ENCODE measurements around the gene RHOT2.

Gene RHOT2

DNA sequence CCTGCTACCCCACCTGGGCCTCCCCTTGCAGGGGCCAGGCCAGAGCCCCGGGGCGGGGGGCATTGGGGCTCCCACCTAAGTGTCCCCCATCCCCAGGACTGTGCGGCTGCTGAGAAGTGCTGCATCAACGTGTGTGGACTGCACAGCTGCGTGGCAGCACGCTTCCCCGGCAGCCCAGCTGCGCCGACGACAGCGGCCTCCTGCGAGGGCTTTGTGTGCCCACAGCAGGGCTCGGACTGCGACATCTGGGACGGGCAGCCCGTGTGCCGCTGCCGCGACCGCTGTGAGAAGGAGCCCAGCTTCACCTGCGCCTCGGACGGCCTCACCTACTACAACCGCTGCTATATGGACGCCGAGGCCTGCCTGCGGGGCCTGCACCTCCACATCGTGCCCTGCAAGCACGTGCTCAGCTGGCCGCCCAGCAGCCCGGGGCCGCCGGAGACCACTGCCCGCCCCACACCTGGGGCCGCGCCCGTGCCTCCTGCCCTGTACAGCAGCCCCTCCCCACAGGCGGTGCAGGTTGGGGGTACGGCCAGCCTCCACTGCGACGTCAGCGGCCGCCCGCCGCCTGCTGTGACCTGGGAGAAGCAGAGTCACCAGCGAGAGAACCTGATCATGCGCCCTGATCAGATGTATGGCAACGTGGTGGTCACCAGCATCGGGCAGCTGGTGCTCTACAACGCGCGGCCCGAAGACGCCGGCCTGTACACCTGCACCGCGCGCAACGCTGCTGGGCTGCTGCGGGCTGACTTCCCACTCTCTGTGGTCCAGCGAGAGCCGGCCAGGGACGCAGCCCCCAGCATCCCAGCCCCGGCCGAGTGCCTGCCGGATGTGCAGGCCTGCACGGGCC, 35.2 kb upstream of the RHOT2 start:
- no peaks in the 10 kb centered on the region for H3K36me3 ChIP-seq (ENCODE audit: control insufficient read depth, insufficient read depth, low read length)
- H3K4me2 ChIP-seq (ENCODE audit: low read length) = no peak overlapping the region
- no peak overlapping the region for H3K4me3 ChIP-seq (ENCODE audit: low read depth, low read length)
- no peak overlapping the region for H3K27ac ChIP-seq
- H3K9me3 ChIP-seq (ENCODE audit: control insufficient read depth, low read length) = no peaks in the 10 kb centered on the region
- H3K27me3 ChIP-seq (ENCODE audit: control insufficient read depth, insufficient read depth, low read length) = peaks cover 3% of the 10 kb centered on the region
- no peak overlapping the region for H2AFZ ChIP-seq
- H3K79me2 ChIP-seq = no peaks in the 10 kb centered on the region
- TF ChIP-seq, protein P1, sequence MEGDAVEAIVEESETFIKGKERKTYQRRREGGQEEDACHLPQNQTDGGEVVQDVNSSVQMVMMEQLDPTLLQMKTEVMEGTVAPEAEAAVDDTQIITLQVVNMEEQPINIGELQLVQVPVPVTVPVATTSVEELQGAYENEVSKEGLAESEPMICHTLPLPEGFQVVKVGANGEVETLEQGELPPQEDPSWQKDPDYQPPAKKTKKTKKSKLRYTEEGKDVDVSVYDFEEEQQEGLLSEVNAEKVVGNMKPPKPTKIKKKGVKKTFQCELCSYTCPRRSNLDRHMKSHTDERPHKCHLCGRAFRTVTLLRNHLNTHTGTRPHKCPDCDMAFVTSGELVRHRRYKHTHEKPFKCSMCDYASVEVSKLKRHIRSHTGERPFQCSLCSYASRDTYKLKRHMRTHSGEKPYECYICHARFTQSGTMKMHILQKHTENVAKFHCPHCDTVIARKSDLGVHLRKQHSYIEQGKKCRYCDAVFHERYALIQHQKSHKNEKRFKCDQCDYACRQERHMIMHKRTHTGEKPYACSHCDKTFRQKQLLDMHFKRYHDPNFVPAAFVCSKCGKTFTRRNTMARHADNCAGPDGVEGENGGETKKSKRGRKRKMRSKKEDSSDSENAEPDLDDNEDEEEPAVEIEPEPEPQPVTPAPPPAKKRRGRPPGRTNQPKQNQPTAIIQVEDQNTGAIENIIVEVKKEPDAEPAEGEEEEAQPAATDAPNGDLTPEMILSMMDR (IDR thresholded peaks at IDR 0.05) = no peak
- H3K9ac ChIP-seq = no peak overlapping the region
- no peaks in the 10 kb centered on the region for H3K4me1 ChIP-seq

DNA sequence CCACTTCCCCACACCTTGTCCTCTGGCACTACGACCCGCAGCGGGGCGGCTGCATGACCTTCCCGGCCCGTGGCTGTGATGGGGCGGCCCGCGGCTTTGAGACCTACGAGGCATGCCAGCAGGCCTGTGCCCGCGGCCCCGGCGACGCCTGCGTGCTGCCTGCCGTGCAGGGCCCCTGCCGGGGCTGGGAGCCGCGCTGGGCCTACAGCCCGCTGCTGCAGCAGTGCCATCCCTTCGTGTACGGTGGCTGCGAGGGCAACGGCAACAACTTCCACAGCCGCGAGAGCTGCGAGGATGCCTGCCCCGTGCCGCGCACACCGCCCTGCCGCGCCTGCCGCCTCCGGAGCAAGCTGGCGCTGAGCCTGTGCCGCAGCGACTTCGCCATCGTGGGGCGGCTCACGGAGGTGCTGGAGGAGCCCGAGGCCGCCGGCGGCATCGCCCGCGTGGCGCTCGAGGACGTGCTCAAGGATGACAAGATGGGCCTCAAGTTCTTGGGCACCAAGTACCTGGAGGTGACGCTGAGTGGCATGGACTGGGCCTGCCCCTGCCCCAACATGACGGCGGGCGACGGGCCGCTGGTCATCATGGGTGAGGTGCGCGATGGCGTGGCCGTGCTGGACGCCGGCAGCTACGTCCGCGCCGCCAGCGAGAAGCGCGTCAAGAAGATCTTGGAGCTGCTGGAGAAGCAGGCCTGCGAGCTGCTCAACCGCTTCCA, 34.4 kb upstream of the RHOT2 start:
- Histone ChIP-seq H3K4me2 (ENCODE audit: low read length) (no peak overlapping the region), H3K27ac (no peak overlapping the region), H3K4me1 (peaks cover 2% of the 10 kb centered on the region), H3K4me3 (ENCODE audit: low read depth, low read length) (no peak overlapping the region), H3K36me3 (ENCODE audit: control insufficient read depth, insufficient read depth, low read length) (no peaks in the 10 kb centered on the region), H3K79me2 (no peaks in the 10 kb centered on the region), H3K9me3 (ENCODE audit: control insufficient read depth, low read length) (no peaks in the 10 kb centered on the region), H3K9ac (no peak overlapping the region), H3K27me3 (ENCODE audit: control insufficient read depth, insufficient read depth, low read length) (peaks cover 3% of the 10 kb centered on the region), H2AFZ (no peak overlapping the region)
- TF ChIP-seq, protein P1 (IDR thresholded peaks at IDR 0.05) = no peak

GRCh38 chr16:634051-634670, 33.8 kb upstream of the RHOT2 start:
- H3K27ac ChIP-seq = no peak overlapping the region
- no peaks in the 10 kb centered on the region for H3K79me2 ChIP-seq
- H3K36me3 ChIP-seq (ENCODE audit: control insufficient read depth, insufficient read depth, low read length) = no peaks in the 10 kb centered on the region
- TF ChIP-seq, protein P1 (IDR thresholded peaks at IDR 0.05) = no peak
- no peak overlapping the region for H2AFZ ChIP-seq
- H3K4me2 ChIP-seq (ENCODE audit: low read length) = no peak overlapping the region
- H3K27me3 ChIP-seq (ENCODE audit: control insufficient read depth, insufficient read depth, low read length) = peaks cover 3% of the 10 kb centered on the region
- no peaks in the 10 kb centered on the region for H3K9me3 ChIP-seq (ENCODE audit: control insufficient read depth, low read length)
- H3K4me3 ChIP-seq (ENCODE audit: low read depth, low read length) = no peak overlapping the region
- H3K4me1 ChIP-seq = peaks cover 2% of the 10 kb centered on the region
- no peak overlapping the region for H3K9ac ChIP-seq

DNA sequence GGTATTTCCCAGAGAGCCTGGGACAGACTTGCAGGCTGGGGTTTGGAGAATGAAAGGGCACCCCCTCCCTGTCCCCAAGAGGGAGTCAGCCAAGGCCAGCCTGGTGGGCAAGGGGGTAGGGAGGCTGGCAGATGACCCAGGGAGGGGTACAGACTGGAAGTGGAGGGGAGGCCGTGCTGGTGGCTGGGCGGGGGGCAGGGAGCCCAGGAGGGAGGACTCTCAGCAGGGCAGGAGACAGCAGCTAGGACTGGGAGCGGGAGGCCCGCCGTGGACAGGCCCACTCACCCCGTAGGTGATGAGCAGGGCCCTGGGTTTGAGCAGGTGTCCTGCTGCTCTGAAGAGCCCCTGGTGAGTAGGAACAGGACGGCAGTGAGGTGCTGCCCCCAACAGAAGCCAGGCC, 32.9 kb upstream of the RHOT2 start:
- Histone ChIP-seq H3K4me2 (ENCODE audit: low read length) (peak overlapping the region; percentile 100), H3K79me2 (no peaks in the 10 kb centered on the region), H3K4me1 (peaks cover 2% of the 10 kb centered on the region), H3K4me3 (ENCODE audit: low read depth, low read length) (peak overlapping the region; percentile 100), H3K9me3 (ENCODE audit: control insufficient read depth, low read length) (no peaks in the 10 kb centered on the region), H3K27ac (no peak overlapping the region), H3K36me3 (ENCODE audit: control insufficient read depth, insufficient read depth, low read length) (no peaks in the 10 kb centered on the region), H3K9ac (no peak overlapping the region), H3K27me3 (ENCODE audit: control insufficient read depth, insufficient read depth, low read length) (peaks cover 3% of the 10 kb centered on the region), H2AFZ (no peak overlapping the region)
- TF ChIP-seq, protein P1 (IDR thresholded peaks at IDR 0.05) = no peak

Data from parathyroid adenoma (tissue), 2 donors.